Spleen (tissue), 11 donors: ENCODE measurements around the gene CILP2. TPM values are rescaled to one million over a fixed set of nuclear protein-coding genes. Genes with fewer than 3 reads are reported as not detected.

Source experiments
- DNase-seq: peaks from one replicate; pipeline ENCODE4 v3.0.0-alpha.2; 2020
- H3K27ac ChIP-seq, 8 donors: fragments of 200-600 bp; sonication (generic) in 7 of 8; 1 replicate in 4 of 8; 2 replicates in 4 of 8; pipeline versions ENCODE4 v1.5.0 to v1.8.0; 2016 to 2021; ENCODE audit warnings: inconsistent platforms in 4 of 8, mild to moderate bottlenecking in 4 of 8, moderate library complexity in 1 of 8
- H3K27me3 ChIP-seq, 7 donors: fragments of 200-600 bp; sonication (generic) in 6 of 7; replicated peaks in 1 of 7; 1 replicate in 4 of 7; 2 replicates in 3 of 7; pipeline versions ENCODE4 v1.5.0 to v1.8.0; 2016 to 2021; ENCODE audit warnings: inconsistent platforms in 3 of 7, mild to moderate bottlenecking in 1 of 7
- H3K36me3 ChIP-seq, 6 donors: fragments of 200-600 bp; sonication (generic) in 5 of 6; 1 replicate in 4 of 6; 2 replicates in 2 of 6; pipeline versions ENCODE4 v1.5.0 to v1.8.0; 2016 to 2021; ENCODE audit warnings: inconsistent platforms in 2 of 6
- H3K4me1 ChIP-seq, 6 donors: fragments of 200-600 bp; sonication (generic) in 5 of 6; 1 replicate in 3 of 6; 2 replicates in 3 of 6; pipeline versions ENCODE4 v1.5.0 to v1.8.0; 2016 to 2021; ENCODE audit warnings: inconsistent platforms in 3 of 6
- H3K4me3 ChIP-seq, 8 donors: fragments of 200-600 bp; sonication (generic) in 7 of 8; 1 replicate in 4 of 8; 2 replicates in 4 of 8; pipeline versions ENCODE4 v1.5.0 to v1.8.0; 2016 to 2021; ENCODE audit warnings: inconsistent platforms in 4 of 8, mild to moderate bottlenecking in 4 of 8, moderate library complexity in 2 of 8
- H3K9me3 ChIP-seq, 8 donors: fragments of 200-600 bp; sonication (generic) in 7 of 8; 1 replicate in 4 of 8; 2 replicates in 4 of 8; pipeline versions ENCODE4 v1.5.0 to v1.8.0; 2016 to 2021; ENCODE audit warnings: inconsistent platforms in 4 of 8
- POLR2A ChIP-seq, 3 donors: fragments of 450-650 bp; IDR thresholded peaks; one replicate each; pipeline ENCODE4 v1.5.1; 2017; ENCODE audit warnings: antibody characterized with exemption in 3 of 3, mild to moderate bottlenecking in 1 of 3
- POLR2AphosphoS5 ChIP-seq, 3 donors: sonication (generic); formaldehyde crosslinking; IDR thresholded peaks; one replicate each; pipeline ENCODE4 v1.5.1; 2017; ENCODE audit warnings: antibody characterized with exemption in 3 of 3
- whole genome bisulfite sequencing, 5 donors: extraction: QIAGEN DNeasy Blood & Tissue Kit in 3 of 5; methylation state at CpG; one replicate each; pipeline versions ENCODE4 v1.1.5 to v1.1.7; 2013 to 2018; 5-methylcytosine and 5-hydroxymethylcytosine counted together
- intact Hi-C: fragments of 100-400 bp; cut with DNase I; formaldehyde crosslinking; loops from one replicate; pipeline ENCODE4 v1.15.0; 2023; ENCODE audit warnings: low total_unique reads
- polyA plus RNA-seq, 3 donors: library from polyadenylated mRNA; stranded (reverse); fragments of 200-250 nt; gene quantifications; one replicate each; pipeline ENCODE4 v1.2.1, GENCODE V29; 2013
- total RNA-seq, 7 donors: library from RNA; depleted of rRNA in 3 of 7; stranded (reverse); fragments of >200 nt in 3 of 7; fragmentation: NEBNext Ultra II Directional in 4 of 7; extraction: Animal tissue kit (Norgen Biotek cat#: 25700) in 4 of 7; gene quantifications; one replicate each; pipeline versions ENCODE4 v1.1.0 to v1.2.1, GENCODE V29; 2016 to 2021
- TF ChIP-seq, protein P1 (sequence below), 11 experiments: fragments of 200-600 bp in 7 of 11; fragments of 450-650 bp in 4 of 11; sonication (generic) in 4 of 11; IDR thresholded peaks in 8 of 11; conservative IDR thresholded peaks in 3 of 11; 1 replicate in 7 of 11; 2 replicates in 4 of 11; pipeline versions ENCODE4 v1.4.0 to v1.8.0; 2016 to 2021; ENCODE audit warnings: antibody characterized with exemption in 11 of 11, inconsistent platforms in 4 of 11, mild to moderate bottlenecking in 1 of 11
- donor health status: healthy with polysubstance abuse.
- donor health status: DM: no; HTN: no; CAD: no; lungs with moderate emphysema.
- donor health status: DM: no; HTN: no; CAD: no.
- donor health status: Bipolar disorder and iron deficiency.
- donor health status: healthy.
- donor health status: DM: no; HTN: no; CAD: no.
- donor health status: DM: yes; HTN: yes; CAD: no.

Gene CILP2
- total and polyA plus RNA-seq, 10 donors, result 0.15 to 1.3 (median 0.43) TPM; not detected in 1

DNA sequence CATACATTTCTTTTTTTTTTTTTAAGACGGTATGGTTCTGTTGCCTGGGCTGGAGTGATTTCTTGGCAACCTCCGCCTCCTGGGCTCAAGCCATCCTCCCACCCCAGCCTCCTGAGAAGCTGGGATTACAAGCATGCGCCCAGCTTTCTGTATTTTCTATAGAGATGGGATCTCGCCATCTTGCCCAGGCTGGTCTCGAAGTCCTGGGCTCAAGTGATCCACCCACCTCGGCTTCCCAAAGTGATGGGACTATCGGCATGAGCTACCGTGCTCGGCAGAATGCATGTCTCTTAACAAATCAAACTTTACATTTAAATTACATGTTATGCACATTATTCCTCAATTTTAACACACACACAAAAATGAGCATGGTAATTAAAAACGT, 20.8 kb upstream of the CILP2 start:
- no peak overlapping the region for H3K27ac ChIP-seq
- peaks cover 15 to 75% (median 48%) of the 10 kb centered on the region in 6 donors for H3K4me1 ChIP-seq
- no peaks in the 10 kb centered on the region for H3K27me3 ChIP-seq
- H3K36me3 ChIP-seq, result peaks cover 0 to 29% (median 9%) of the 10 kb centered on the region in 6 donors
- intact Hi-C loops, result no loop called here
- 82 to 92% (median 90%) methylated on average over 10 of the region's 10 CpGs for WGBS, 5 donors
- TF ChIP-seq, protein P1, sequence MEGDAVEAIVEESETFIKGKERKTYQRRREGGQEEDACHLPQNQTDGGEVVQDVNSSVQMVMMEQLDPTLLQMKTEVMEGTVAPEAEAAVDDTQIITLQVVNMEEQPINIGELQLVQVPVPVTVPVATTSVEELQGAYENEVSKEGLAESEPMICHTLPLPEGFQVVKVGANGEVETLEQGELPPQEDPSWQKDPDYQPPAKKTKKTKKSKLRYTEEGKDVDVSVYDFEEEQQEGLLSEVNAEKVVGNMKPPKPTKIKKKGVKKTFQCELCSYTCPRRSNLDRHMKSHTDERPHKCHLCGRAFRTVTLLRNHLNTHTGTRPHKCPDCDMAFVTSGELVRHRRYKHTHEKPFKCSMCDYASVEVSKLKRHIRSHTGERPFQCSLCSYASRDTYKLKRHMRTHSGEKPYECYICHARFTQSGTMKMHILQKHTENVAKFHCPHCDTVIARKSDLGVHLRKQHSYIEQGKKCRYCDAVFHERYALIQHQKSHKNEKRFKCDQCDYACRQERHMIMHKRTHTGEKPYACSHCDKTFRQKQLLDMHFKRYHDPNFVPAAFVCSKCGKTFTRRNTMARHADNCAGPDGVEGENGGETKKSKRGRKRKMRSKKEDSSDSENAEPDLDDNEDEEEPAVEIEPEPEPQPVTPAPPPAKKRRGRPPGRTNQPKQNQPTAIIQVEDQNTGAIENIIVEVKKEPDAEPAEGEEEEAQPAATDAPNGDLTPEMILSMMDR (IDR thresholded peaks at IDR 0.05 in 8 of 11, conservative IDR thresholded peaks at IDR 0.05 in 3 of 11), result no peak
- peaks cover 0 to 11% (median 0%) of the 10 kb centered on the region in 8 donors for H3K9me3 ChIP-seq
- DNase-seq, result no peak
- peak overlapping the region in 4 of 8 donors; percentile 71 to 88 (median 86) for H3K4me3 ChIP-seq

- peaks cover 0 to 59% (median 22%) of the 10 kb centered on the region in 6 donors for H3K36me3 ChIP-seq
- no peak overlapping the region for H3K27ac ChIP-seq
- no peaks in the 10 kb centered on the region for H3K9me3 ChIP-seq
- no peak for DNase-seq
- H3K4me1 ChIP-seq, result peaks cover 12 to 97% (median 52%) of the 10 kb centered on the region in 6 donors
- intact Hi-C loops, result no loop called here
- no peak overlapping the region for H3K4me3 ChIP-seq
- 79 to 87% (median 81%) methylated on average over 6 of the region's 6 CpGs for WGBS, 5 donors
- TF ChIP-seq, protein P1 (IDR thresholded peaks at IDR 0.05 in 8 of 11, conservative IDR thresholded peaks at IDR 0.05 in 3 of 11), result no peak
- no peak for TF ChIP-seq POLR2A (IDR thresholded peaks at IDR 0.05)
- TF ChIP-seq POLR2AphosphoS5 (IDR thresholded peaks at IDR 0.05), result no peak
- H3K27me3 ChIP-seq, result no peaks in the 10 kb centered on the region
These were observed 17.1 kb upstream of the CILP2 start for GRCh38 chr19:19520989-19521388.

- H3K4me1 ChIP-seq, result peaks cover under 1 to 94% (median 41%) of the 10 kb centered on the region in 6 donors
- no peaks in the 10 kb centered on the region for H3K27me3 ChIP-seq
- intact Hi-C loops, result no loop called here
- no peak overlapping the region for H3K4me3 ChIP-seq
- H3K36me3 ChIP-seq, result peaks cover 0 to 81% (median 40%) of the 10 kb centered on the region in 6 donors
- WGBS, 5 donors, result 77 to 96% (median 83%) methylated on average over 3 of the region's 3 CpGs
- DNase-seq, result no peak
- H3K27ac ChIP-seq, result no peak overlapping the region
- TF ChIP-seq, protein P1 (IDR thresholded peaks at IDR 0.05 in 8 of 11, conservative IDR thresholded peaks at IDR 0.05 in 3 of 11), result no peak
- no peak for TF ChIP-seq POLR2AphosphoS5 (IDR thresholded peaks at IDR 0.05)
- no peak for TF ChIP-seq POLR2A (IDR thresholded peaks at IDR 0.05)
- H3K9me3 ChIP-seq, result no peaks in the 10 kb centered on the region
These were observed 14.9 kb upstream of the CILP2 start for GRCh38 chr19:19523177-19523576.

GRCh38 chr19:19524053-19524452, 14.0 kb upstream of the CILP2 start:
- H3K27me3 ChIP-seq, result no peaks in the 10 kb centered on the region
- no peaks in the 10 kb centered on the region for H3K9me3 ChIP-seq
- intact Hi-C loops, result no loop called here
- WGBS, 5 donors, result 77 to 84% (median 82%) methylated on average over 5 to 7 of the region's 7 CpGs
- no peak overlapping the region for H3K27ac ChIP-seq
- no peak for DNase-seq
- no peak overlapping the region for H3K4me3 ChIP-seq
- H3K36me3 ChIP-seq, result peaks cover 0 to 90% (median 46%) of the 10 kb centered on the region in 6 donors
- H3K4me1 ChIP-seq, result peaks cover 0 to 92% (median 38%) of the 10 kb centered on the region in 6 donors
- TF ChIP-seq POLR2A (IDR thresholded peaks at IDR 0.05) (no peak), POLR2AphosphoS5 (IDR thresholded peaks at IDR 0.05) (no peak)
- TF ChIP-seq, protein P1 (IDR thresholded peaks at IDR 0.05 in 8 of 11, conservative IDR thresholded peaks at IDR 0.05 in 3 of 11), result no peak
